ENCODE data around the gene GRID1. TPM values are rescaled to one million over a fixed set of nuclear protein-coding genes. Genes with fewer than 3 reads are reported as not detected.

GRID1 gene
- total RNA-seq, 1 donor from 2014 or later: 0.22 TPM

DNA sequence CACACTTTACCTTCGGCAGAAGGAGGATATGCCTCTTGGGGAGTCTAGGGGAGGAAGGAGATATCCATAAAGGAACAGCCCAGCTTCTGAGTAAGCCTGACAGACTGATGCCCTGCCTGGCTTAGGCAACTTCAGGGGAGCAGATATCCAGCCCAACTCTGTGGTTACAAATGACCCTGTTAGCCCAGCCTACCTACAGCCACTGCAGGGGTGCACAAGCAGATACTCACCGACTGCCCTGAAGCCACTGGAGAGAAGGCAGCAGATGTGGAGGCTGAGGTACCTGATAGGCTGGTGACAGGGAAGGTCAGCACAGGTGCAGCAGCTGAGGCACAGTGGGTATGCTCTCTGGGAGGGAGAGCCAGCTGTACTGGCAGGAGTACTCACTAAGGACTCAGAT is 770.2 kb downstream of the GRID1 start:
- H3K27me3 Mint-ChIP-seq: peaks cover 41% of the 10 kb centered on the region
- TF ChIP-seq, protein P1, sequence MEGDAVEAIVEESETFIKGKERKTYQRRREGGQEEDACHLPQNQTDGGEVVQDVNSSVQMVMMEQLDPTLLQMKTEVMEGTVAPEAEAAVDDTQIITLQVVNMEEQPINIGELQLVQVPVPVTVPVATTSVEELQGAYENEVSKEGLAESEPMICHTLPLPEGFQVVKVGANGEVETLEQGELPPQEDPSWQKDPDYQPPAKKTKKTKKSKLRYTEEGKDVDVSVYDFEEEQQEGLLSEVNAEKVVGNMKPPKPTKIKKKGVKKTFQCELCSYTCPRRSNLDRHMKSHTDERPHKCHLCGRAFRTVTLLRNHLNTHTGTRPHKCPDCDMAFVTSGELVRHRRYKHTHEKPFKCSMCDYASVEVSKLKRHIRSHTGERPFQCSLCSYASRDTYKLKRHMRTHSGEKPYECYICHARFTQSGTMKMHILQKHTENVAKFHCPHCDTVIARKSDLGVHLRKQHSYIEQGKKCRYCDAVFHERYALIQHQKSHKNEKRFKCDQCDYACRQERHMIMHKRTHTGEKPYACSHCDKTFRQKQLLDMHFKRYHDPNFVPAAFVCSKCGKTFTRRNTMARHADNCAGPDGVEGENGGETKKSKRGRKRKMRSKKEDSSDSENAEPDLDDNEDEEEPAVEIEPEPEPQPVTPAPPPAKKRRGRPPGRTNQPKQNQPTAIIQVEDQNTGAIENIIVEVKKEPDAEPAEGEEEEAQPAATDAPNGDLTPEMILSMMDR (IDR thresholded peaks at IDR 0.05; ENCODE audit: unreplicated experiment): no peak
- no peak overlapping the region for H3K4me3 Mint-ChIP-seq (ENCODE audit: low read depth)
- H3K9me3 Mint-ChIP-seq (ENCODE audit: low read depth): no peaks in the 10 kb centered on the region
- no peak overlapping the region for H3K27ac Mint-ChIP-seq
- no peaks in the 10 kb centered on the region for H3K36me3 Mint-ChIP-seq (ENCODE audit: insufficient read depth)
- H3K4me1 Mint-ChIP-seq (ENCODE audit: low read depth): peaks cover 21% of the 10 kb centered on the region
- no peak for DNase-seq (ENCODE audit: low spot score, unreplicated experiment)

DNA sequence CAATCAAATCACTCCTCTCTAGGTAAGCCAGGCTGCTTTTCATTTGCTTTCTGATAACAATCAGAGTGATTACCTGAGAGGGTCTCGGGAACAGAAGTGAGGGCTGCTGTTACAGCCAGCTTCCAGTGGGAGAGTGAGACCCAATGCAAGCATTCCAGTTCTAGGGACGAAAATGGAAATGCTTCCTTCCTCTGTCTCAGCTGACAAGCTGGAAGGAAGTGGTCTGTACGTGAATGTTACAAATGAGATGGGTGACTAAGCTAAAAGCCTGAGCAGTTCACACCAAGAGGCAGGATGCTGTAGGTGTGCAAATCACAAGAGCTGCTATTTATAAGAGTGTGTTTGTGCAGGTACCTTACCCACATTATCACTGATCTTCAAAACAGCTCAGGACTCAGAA is 772.4 kb downstream of the GRID1 start:
- H3K36me3 Mint-ChIP-seq (ENCODE audit: insufficient read depth): no peaks in the 10 kb centered on the region
- DNase-seq (ENCODE audit: low spot score, unreplicated experiment): no peak
- peaks cover 2% of the 10 kb centered on the region for H3K9me3 Mint-ChIP-seq (ENCODE audit: low read depth)
- peaks cover 41% of the 10 kb centered on the region for H3K27me3 Mint-ChIP-seq
- no peak overlapping the region for H3K4me3 Mint-ChIP-seq (ENCODE audit: low read depth)
- peaks cover 9% of the 10 kb centered on the region for H3K4me1 Mint-ChIP-seq (ENCODE audit: low read depth)
- H3K27ac Mint-ChIP-seq: no peak overlapping the region
- TF ChIP-seq, protein P1 (IDR thresholded peaks at IDR 0.05; ENCODE audit: unreplicated experiment): no peak

DNA sequence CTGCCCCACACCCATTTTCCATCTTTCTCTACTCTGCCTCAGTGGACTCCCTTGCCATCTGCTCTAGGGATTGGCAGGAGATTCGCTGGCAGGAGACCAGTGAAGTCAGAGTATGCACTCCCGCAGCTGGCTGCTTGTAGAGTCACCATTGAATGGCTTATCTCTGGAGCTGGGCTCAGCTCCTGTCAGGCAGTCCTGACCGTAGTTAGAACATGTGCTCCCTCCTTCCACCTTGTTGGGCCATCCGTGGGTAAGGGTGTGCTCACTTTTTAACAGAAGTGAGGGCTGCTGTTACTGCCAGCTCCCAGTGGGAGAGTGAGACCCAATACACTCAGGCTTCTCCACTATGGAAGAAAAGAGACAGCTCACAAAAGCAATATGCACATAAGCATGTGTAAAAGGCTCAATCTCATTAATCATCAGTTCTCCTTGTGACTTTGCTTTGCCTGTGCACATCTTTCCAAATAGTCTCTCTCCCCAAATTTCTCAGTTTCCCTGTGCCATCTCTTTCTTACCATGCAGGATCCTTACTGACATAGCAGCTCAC is 773.3 kb downstream of the GRID1 start:
- H3K4me1 Mint-ChIP-seq (ENCODE audit: low read depth): peaks cover 9% of the 10 kb centered on the region
- peaks cover 6% of the 10 kb centered on the region for H3K9me3 Mint-ChIP-seq (ENCODE audit: low read depth)
- no peak overlapping the region for H3K27ac Mint-ChIP-seq
- peaks cover 41% of the 10 kb centered on the region for H3K27me3 Mint-ChIP-seq
- DNase-seq (ENCODE audit: low spot score, unreplicated experiment): no peak
- no peak overlapping the region for H3K4me3 Mint-ChIP-seq (ENCODE audit: low read depth)
- TF ChIP-seq, protein P1 (IDR thresholded peaks at IDR 0.05; ENCODE audit: unreplicated experiment): no peak
- H3K36me3 Mint-ChIP-seq (ENCODE audit: insufficient read depth): no peaks in the 10 kb centered on the region

DNA sequence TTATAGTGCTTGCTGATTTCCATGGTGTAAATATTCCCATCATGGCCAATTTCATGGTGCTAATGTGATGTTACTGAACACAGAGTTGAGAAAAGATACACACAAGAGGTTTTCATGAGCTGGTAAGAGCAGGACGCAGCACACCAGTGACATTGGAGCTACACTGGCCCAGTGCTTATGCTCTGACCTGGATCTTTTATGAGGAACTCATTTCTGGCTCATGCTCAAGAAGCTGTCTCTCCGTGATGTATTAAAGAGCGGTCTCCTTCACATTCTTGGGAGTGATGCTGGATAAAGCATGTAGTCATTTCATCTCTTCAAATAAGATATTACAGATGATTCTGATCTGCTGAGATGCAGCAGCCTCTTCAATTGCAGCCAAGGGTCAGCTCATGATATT is 785.2 kb downstream of the GRID1 start:
- TF ChIP-seq, protein P1 (IDR thresholded peaks at IDR 0.05; ENCODE audit: unreplicated experiment): no peak
- Mint-ChIP-seq H3K4me1 (ENCODE audit: low read depth) (no peaks in the 10 kb centered on the region), H3K9me3 (ENCODE audit: low read depth) (peaks cover 4% of the 10 kb centered on the region), H3K4me3 (ENCODE audit: low read depth) (no peak overlapping the region), H3K27me3 (no peaks in the 10 kb centered on the region), H3K27ac (no peak overlapping the region), H3K36me3 (ENCODE audit: insufficient read depth) (no peaks in the 10 kb centered on the region)
- DNase-seq (ENCODE audit: low spot score, unreplicated experiment): no peak

DNA sequence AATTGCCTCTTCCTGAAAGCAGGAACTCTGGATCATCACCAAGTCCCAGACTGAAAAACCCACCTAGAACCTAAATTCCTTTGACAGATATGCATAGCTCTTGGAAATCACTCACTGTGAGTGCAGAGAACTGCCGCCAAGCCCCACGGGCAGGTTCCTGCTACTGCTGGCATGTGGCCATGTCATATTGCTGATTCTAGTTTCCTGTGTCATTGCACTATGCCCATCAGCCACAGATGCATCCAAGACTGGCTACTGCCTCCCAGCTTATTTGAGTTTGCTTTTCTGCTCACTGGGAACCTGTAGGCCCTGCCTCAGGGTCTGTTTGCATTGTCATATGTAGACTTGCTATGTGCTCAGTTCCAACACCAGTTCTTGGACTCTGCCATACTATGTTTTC is 786.0 kb downstream of the GRID1 start:
- no peaks in the 10 kb centered on the region for H3K4me1 Mint-ChIP-seq (ENCODE audit: low read depth)

More for the DNA sequence above, 786.0 kb downstream of the GRID1 start:
- no peak overlapping the region for H3K27ac Mint-ChIP-seq
- H3K4me3 Mint-ChIP-seq (ENCODE audit: low read depth): no peak overlapping the region
- H3K9me3 Mint-ChIP-seq (ENCODE audit: low read depth): peaks cover 4% of the 10 kb centered on the region
- H3K36me3 Mint-ChIP-seq (ENCODE audit: insufficient read depth): no peaks in the 10 kb centered on the region
- no peaks in the 10 kb centered on the region for H3K27me3 Mint-ChIP-seq
- no peak for DNase-seq (ENCODE audit: low spot score, unreplicated experiment)
- TF ChIP-seq, protein P1 (IDR thresholded peaks at IDR 0.05; ENCODE audit: unreplicated experiment): no peak

All from progenitor cell of endocrine pancreas (in vitro differentiated cells).